Measurements from ENCODE around the gene TAF1B.

TAF1B gene

DNA sequence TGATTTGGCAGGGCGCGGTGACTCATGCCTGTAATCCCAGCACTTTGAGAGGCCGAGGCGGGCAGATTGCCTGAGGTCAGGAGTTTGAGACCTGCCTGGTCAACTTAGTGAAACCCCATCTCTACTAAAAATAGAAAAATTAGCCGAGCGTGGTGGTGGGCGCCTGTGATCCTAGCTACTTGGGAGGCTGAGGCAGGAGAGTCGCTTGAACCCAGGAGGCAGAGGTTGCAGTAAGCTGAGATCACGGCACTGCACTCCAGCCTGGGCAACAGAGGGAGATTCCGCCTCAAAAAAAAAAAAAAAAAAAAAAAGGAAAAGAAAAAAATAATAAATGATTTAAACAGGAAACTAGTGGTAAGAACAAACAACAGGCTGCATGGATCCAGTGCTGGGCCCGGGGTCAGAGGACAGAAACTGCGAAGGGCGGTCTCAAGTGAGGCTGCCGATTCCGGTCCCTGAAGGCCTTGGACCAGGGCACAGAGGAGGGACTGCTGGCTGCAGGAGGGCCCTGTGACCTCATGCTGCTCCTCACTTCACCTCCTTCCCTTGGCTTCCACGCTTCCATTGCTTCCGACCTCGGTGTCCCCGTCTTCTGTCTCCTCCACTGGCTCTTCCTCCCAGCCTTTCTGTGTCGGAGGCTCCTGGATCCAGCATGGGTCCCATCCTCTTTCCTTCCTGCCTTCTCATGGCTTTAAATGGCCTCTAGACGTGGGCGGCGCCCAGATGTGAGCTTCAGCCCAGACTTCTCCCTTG, 106.1 kb downstream of the TAF1B start:
- TF ChIP-seq, protein P1, sequence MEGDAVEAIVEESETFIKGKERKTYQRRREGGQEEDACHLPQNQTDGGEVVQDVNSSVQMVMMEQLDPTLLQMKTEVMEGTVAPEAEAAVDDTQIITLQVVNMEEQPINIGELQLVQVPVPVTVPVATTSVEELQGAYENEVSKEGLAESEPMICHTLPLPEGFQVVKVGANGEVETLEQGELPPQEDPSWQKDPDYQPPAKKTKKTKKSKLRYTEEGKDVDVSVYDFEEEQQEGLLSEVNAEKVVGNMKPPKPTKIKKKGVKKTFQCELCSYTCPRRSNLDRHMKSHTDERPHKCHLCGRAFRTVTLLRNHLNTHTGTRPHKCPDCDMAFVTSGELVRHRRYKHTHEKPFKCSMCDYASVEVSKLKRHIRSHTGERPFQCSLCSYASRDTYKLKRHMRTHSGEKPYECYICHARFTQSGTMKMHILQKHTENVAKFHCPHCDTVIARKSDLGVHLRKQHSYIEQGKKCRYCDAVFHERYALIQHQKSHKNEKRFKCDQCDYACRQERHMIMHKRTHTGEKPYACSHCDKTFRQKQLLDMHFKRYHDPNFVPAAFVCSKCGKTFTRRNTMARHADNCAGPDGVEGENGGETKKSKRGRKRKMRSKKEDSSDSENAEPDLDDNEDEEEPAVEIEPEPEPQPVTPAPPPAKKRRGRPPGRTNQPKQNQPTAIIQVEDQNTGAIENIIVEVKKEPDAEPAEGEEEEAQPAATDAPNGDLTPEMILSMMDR (conservative IDR thresholded peaks at IDR 0.05; ENCODE audit: low read length) = no peak
- H3K4me3 ChIP-seq (ENCODE audit: low read length) = no peak overlapping the region
- DNase-seq (ENCODE audit: low read depth) = no peak

DNA sequence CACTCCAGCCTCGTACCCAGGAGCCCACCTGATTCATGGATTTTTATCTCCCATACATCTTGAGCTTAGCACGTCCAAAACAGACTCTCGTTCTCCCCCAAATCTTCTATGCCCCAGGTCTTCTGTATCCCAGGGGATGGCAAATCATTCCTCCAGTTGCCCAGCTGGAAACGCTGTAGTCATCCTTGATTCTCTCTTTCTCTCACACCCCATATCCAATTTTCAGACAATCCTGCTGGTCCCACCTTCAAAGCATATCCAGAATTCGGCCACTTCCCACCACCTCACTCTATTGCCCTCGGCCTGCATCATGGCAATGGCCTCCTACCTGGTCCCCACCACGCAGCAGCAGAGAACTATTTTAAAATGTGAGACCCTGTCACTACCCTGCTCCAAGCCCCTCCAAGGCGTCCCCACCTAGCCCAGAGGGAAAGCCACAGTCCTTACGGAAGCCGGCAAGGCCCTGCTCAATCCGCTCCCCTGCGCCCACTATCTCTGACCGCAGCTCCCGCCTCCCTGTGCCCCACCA, 106.8 kb downstream of the TAF1B start:
- no peak for DNase-seq (ENCODE audit: low read depth)
- no peak overlapping the region for H3K4me3 ChIP-seq (ENCODE audit: low read length)
- TF ChIP-seq, protein P1 (conservative IDR thresholded peaks at IDR 0.05; ENCODE audit: low read length) = no peak

DNA sequence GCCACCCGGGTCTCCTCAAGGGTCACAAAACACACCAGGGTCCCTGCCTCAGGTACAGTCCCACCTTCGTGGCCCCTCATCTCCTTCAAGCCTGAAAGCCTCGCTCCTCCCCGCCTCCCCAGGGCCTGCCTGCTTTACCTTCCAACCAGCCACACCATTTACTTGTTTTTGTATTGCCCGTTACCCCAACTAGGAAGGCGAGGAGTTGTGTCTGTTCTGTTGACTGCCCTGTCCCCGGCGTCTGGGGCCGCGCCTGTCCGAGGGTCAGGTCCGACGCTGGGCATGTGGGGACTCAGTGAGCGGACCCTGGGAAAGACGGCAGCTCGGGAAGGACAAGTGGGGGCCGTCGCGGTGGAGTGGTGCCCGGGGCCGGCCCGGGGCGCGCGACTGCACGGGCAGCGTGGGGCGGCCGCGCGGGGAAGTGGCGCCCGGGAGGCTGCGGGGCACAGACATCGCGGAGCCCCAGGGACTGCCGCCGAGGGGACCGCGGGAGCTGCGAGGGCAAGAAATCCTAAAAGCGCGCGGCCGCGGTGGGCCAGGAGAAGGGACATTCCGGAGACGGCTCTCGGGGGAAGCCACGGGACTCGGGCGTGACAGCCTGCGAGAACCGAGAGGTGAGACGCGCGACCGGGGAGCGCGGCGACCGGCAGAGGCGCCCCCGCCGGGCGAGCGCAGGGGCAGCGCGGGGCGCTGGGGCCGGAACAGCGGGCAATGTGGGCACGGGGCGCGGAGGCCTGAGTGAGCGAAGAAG, 107.4 kb downstream of the TAF1B start:
- TF ChIP-seq, protein P1 (conservative IDR thresholded peaks at IDR 0.05; ENCODE audit: low read length) = no peak

DNA sequence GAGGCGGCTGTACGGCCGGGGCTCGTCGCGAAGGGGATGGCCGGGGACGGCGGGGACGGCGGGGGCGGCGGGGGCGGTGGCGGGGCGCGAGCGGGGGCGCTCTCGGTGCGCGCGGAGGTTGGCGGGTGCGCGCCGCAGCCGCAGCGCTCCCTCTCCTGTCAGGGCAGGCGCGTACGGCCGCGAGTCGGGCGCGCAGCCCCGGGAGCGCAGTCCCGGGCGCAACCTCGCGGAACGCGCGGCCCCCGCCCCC, 107.9 kb downstream of the TAF1B start:
- TF ChIP-seq, protein P1 (conservative IDR thresholded peaks at IDR 0.05; ENCODE audit: low read length) = no peak
- peak overlapping the region; percentile 60 for H3K4me3 ChIP-seq (ENCODE audit: low read length)
- DNase-seq (ENCODE audit: low read depth) = no peak

More for the DNA sequence above, 107.4 kb downstream of the TAF1B start:
- peak overlapping the region; percentile 60 for H3K4me3 ChIP-seq (ENCODE audit: low read length)
- DNase-seq (ENCODE audit: low read depth) = no peak

DNA sequence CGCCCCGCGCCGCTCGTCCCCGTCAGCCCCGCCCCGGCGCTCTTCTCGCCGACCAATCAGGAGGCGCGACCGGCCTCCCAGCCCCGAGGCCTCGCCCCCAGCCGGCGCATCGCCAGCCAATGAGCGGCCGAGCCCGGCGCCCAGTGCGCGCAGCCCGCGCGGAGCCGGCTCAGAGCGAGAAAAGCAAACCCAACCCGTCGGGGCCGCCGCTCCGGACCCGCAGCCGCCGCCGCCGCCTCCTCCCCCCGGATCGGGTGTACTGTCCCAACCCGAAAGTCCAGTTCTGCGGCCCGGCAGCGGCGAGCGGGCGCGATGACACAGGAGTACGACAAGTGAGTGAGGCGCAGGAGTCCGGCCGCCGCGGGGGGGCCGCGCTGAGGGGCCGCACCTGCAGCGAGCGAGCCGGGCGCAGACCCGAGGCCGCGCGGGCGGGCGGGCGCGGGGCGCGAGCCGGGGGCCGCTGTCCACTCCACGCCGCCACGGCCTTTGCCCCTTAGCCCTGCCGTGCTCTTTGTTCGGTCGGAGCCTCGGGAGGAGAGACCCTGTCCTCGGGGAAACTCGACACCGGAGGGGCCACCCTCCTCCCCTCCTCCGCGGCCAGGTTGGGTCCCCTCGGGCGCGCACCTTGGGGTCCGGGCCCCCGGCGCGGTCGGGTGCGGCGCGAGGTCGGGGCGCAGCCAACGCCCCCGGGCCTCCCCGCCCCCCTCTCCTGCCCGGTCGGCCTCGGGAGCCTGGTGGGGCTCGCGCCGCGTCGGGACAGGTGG, 108.4 kb downstream of the TAF1B start, which contains the start of gene GRHL1:
TSS of gene GRHL1 (plus strand) at position 172 of the 764 bp plus-strand sequence. CDS start at position 313, 141 bp downstream.
- peak; percentile 89 for DNase-seq (ENCODE audit: low read depth)
- TF ChIP-seq, protein P1 (conservative IDR thresholded peaks at IDR 0.05; ENCODE audit: low read length) = no peak
- H3K4me3 ChIP-seq (ENCODE audit: low read length) = peak within 1 kb of the TSS; percentile 62

DNA sequence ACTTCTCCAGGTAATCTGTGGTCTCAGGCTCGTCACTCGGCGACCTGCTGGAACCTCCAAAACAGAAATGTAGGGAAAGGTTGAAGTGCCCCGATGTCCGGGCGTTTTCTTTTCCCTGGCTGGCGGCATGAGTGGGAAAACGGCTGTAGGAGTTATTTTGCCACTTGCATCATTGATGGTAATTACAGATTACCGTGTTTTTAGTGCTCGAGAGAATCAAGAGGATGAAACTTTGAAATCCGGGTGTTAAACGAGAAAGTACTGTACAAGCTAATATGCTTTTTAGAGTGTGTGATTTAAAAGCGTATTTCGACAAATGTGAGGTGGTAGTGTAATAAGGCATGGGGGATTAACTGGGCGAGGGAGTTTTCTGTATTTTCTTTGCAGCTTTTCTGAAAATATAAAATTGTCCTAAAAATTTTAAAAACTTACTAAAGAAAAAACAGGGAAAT, 109.0 kb downstream of the TAF1B start:
- peak overlapping the region; percentile 62 for H3K4me3 ChIP-seq (ENCODE audit: low read length)
- TF ChIP-seq, protein P1 (conservative IDR thresholded peaks at IDR 0.05; ENCODE audit: low read length) = no peak

More for the DNA sequence above, 109.0 kb downstream of the TAF1B start:
- no peak for DNase-seq (ENCODE audit: low read depth)
